ENCODE data around the gene AEBP1. TPM values are rescaled to one million over a fixed set of nuclear protein-coding genes. Genes with fewer than 3 reads are reported as not detected.

AEBP1 gene
- total RNA-seq, 1 experiment from 2014 or later: 50.8 TPM

DNA sequence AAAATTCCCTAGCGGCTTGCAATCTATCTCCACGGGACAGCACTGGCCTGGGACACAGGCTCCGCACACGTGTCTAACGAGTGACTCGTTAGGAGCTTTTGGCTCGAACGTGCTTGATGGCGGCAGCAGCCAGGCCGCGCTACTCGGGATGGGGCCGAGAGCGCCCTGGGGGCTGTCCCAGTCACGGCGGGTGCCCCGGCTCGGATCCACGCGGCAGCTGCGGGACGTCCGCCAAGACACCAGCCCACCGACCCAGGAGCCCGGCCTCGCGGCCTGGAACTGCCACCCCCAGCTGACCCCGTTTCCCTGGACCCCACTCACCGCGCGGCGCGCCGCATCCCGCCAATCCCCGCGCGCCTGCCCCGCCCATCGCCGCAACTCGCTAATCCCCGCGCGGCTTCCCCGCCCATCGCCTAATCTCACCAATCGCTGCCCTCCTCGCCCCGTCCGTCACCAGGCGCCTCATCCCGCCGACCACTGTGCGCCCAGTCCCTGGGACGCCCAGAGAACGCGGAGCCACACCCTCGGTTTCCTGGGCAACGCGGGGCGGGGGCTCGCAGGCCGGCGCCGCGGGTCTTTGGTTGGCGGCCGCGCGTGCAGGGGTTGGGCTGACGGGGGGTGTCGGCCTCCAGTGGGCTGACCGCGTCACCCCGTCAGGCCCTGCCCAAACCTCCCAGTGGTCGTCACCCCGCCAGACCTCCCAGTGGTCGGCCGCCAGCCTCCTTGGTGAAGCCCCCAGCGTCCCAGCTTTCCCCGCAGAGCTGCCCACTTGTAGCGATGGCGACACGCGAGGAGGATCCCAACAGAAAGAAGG lies 19.3 kb downstream of the AEBP1 start, which contains the start of gene POLD2 (continued):
- TF ChIP-seq, protein P1, sequence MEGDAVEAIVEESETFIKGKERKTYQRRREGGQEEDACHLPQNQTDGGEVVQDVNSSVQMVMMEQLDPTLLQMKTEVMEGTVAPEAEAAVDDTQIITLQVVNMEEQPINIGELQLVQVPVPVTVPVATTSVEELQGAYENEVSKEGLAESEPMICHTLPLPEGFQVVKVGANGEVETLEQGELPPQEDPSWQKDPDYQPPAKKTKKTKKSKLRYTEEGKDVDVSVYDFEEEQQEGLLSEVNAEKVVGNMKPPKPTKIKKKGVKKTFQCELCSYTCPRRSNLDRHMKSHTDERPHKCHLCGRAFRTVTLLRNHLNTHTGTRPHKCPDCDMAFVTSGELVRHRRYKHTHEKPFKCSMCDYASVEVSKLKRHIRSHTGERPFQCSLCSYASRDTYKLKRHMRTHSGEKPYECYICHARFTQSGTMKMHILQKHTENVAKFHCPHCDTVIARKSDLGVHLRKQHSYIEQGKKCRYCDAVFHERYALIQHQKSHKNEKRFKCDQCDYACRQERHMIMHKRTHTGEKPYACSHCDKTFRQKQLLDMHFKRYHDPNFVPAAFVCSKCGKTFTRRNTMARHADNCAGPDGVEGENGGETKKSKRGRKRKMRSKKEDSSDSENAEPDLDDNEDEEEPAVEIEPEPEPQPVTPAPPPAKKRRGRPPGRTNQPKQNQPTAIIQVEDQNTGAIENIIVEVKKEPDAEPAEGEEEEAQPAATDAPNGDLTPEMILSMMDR (IDR thresholded peaks at IDR 0.05): no peak
- TF ChIP-seq JUN (CRISPR knock-in tag; IDR thresholded peaks at IDR 0.05): 0 out of 2 replicates have a peak, but pooled peaks have one; percentile 67
- TF ChIP-seq SMAD4 (CRISPR knock-in tag; IDR thresholded peaks at IDR 0.05): no peak
- no peak for TF ChIP-seq ETV6 (CRISPR knock-in tag; IDR thresholded peaks at IDR 0.05)
- TF ChIP-seq PRRX2 (CRISPR knock-in tag; IDR thresholded peaks at IDR 0.05): no peak
- TF ChIP-seq ZNF396 (CRISPR knock-in tag; IDR thresholded peaks at IDR 0.05; ENCODE audit: borderline replicate concordance): no peak
- no peak; the same call in none of the 2 replicates for TF ChIP-seq FOXP1 (CRISPR knock-in tag; IDR thresholded peaks at IDR 0.05; ENCODE audit: borderline replicate concordance)
- 0 out of 2 replicates have a peak, but pooled peaks have one; percentile 34 for TF ChIP-seq CREM (CRISPR knock-in tag; IDR thresholded peaks at IDR 0.05)
- no peak for TF ChIP-seq FOXJ3 (CRISPR knock-in tag; IDR thresholded peaks at IDR 0.05; ENCODE audit: borderline replicate concordance)
- TF ChIP-seq, protein P2, sequence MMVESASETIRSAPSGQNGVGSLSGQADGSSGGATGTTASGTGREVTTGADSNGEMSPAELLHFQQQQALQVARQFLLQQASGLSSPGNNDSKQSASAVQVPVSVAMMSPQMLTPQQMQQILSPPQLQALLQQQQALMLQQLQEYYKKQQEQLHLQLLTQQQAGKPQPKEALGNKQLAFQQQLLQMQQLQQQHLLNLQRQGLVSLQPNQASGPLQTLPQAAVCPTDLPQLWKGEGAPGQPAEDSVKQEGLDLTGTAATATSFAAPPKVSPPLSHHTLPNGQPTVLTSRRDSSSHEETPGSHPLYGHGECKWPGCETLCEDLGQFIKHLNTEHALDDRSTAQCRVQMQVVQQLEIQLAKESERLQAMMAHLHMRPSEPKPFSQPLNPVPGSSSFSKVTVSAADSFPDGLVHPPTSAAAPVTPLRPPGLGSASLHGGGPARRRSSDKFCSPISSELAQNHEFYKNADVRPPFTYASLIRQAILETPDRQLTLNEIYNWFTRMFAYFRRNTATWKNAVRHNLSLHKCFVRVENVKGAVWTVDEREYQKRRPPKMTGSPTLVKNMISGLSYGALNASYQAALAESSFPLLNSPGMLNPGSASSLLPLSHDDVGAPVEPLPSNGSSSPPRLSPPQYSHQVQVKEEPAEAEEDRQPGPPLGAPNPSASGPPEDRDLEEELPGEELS (CRISPR knock-in tag; IDR thresholded peaks at IDR 0.05): peak; percentile 33; the same call in 1 of the 2 replicates
- TF ChIP-seq ESRRA (CRISPR knock-in tag; IDR thresholded peaks at IDR 0.05; ENCODE audit: borderline replicate concordance): no peak
- TF ChIP-seq GTF2I (CRISPR knock-in tag; conservative IDR thresholded peaks at IDR 0.05): no peak
- no peak for TF ChIP-seq GRHL2 (CRISPR knock-in tag; IDR thresholded peaks at IDR 0.05; ENCODE audit: insufficient replicate concordance, severe bottlenecking)
- no peak for TF ChIP-seq CREB1 (CRISPR knock-in tag; IDR thresholded peaks at IDR 0.05)
- no peak for TF ChIP-seq ZNF263 (CRISPR knock-in tag; IDR thresholded peaks at IDR 0.05; ENCODE audit: low read depth)
- no peak for TF ChIP-seq ZNF423 (CRISPR knock-in tag; IDR thresholded peaks at IDR 0.05)
- TF ChIP-seq, protein P3, sequence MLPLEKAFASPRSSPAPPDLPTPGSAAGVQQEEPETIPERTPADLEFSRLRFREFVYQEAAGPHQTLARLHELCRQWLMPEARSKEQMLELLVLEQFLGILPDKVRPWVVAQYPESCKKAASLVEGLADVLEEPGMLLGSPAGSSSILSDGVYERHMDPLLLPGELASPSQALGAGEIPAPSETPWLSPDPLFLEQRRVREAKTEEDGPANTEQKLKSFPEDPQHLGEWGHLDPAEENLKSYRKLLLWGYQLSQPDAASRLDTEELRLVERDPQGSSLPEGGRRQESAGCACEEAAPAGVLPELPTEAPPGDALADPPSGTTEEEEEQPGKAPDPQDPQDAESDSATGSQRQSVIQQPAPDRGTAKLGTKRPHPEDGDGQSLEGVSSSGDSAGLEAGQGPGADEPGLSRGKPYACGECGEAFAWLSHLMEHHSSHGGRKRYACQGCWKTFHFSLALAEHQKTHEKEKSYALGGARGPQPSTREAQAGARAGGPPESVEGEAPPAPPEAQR (CRISPR knock-in tag; IDR thresholded peaks at IDR 0.05): no peak
- no peak for TF ChIP-seq NR3C1 (CRISPR knock-in tag; conservative IDR thresholded peaks at IDR 0.05; ENCODE audit: low read depth)
- TF ChIP-seq MYBL2 (CRISPR knock-in tag; IDR thresholded peaks at IDR 0.05): peak; percentile 78; the same call in 1 of the 2 replicates
- TF ChIP-seq ZNF416 (CRISPR knock-in tag; IDR thresholded peaks at IDR 0.05): 0 out of 2 replicates have a peak, but pooled peaks have one; percentile 20
- peak; percentile 83 for TF ChIP-seq ARID4B (CRISPR knock-in tag; IDR thresholded peaks at IDR 0.05; ENCODE audit: borderline replicate concordance)
- TF ChIP-seq RORB (CRISPR knock-in tag; IDR thresholded peaks at IDR 0.05): no peak
- TF ChIP-seq TEAD1 (CRISPR knock-in tag; IDR thresholded peaks at IDR 0.05): no peak
- TF ChIP-seq, protein P4, sequence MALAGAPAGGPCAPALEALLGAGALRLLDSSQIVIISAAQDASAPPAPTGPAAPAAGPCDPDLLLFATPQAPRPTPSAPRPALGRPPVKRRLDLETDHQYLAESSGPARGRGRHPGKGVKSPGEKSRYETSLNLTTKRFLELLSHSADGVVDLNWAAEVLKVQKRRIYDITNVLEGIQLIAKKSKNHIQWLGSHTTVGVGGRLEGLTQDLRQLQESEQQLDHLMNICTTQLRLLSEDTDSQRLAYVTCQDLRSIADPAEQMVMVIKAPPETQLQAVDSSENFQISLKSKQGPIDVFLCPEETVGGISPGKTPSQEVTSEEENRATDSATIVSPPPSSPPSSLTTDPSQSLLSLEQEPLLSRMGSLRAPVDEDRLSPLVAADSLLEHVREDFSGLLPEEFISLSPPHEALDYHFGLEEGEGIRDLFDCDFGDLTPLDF (CRISPR knock-in tag; IDR thresholded peaks at IDR 0.05): no peak
- TF ChIP-seq GABPB1 (CRISPR knock-in tag; IDR thresholded peaks at IDR 0.05): no peak
- 0 out of 2 replicates have a peak, but pooled peaks have one; percentile 26 for TF ChIP-seq E2F4 (CRISPR knock-in tag; IDR thresholded peaks at IDR 0.05; ENCODE audit: borderline replicate concordance, low read depth)

Measured in WTC11 (cell line).